Natural killer cell (primary cell): Measurements from ENCODE around the gene NECAB2. TPM values are rescaled to one million over a fixed set of nuclear protein-coding genes. Genes with fewer than 3 reads are reported as not detected.

ENCODE experiments used
- ATAC-seq, 3 donors: fragments of 150-1000 bp in 2 of 3; fragments of 200-7000 bp in 1 of 3; cut with Tn5 transposase; 1 replicate in 1 of 3; 2 replicates in 2 of 3; pipeline ENCODE4 v1.10.0; 2021; ENCODE audit warnings: mild to moderate bottlenecking in 2 of 3, moderate library complexity in 2 of 3
- DNase-seq, 2 donors: peaks; one replicate each; pipeline versions ENCODE4 v3.0.0 to v3.0.0-alpha.2; 2013 to 2021; ENCODE audit warnings: mixed read lengths in 1 of 2
- H3K27ac ChIP-seq: one replicate; pipeline ENCODE4 v1.5.1; 2013; ENCODE audit warnings: mild to moderate bottlenecking, low read length
- H3K27me3 ChIP-seq: one replicate; pipeline ENCODE4 v1.6.1; 2013; ENCODE audit warnings: low read length; ENCODE audit not compliant: control insufficient read depth, insufficient read depth
- H3K36me3 ChIP-seq: one replicate; pipeline ENCODE4 v1.6.1; 2013; ENCODE audit warnings: low read length; ENCODE audit not compliant: control insufficient read depth, insufficient read depth
- H3K4me1 ChIP-seq: one replicate; pipeline ENCODE4 v1.6.1; 2013; ENCODE audit warnings: low read length; ENCODE audit not compliant: control insufficient read depth, insufficient read depth
- H3K4me3 ChIP-seq: one replicate; pipeline ENCODE4 v1.5.1; 2013; ENCODE audit warnings: low read length
- H3K9me3 ChIP-seq: one replicate; pipeline ENCODE4 v1.6.1; 2013; ENCODE audit warnings: low read length; ENCODE audit not compliant: control insufficient read depth, insufficient read depth
- H3K27ac Mint-ChIP-seq, 2 donors: one replicate each; pipeline ENCODE4 v1.8.0; 2022; ENCODE audit warnings: mild to moderate bottlenecking in 2 of 2, mixed read lengths in 2 of 2, moderate library complexity in 1 of 2
- H3K27me3 Mint-ChIP-seq, 2 donors: one replicate each; pipeline ENCODE4 v1.8.0; 2022; ENCODE audit warnings: low read depth in 2 of 2, mixed read lengths in 2 of 2
- H3K36me3 Mint-ChIP-seq: one replicate; pipeline ENCODE4 v1.8.0; 2022; ENCODE audit warnings: mixed read lengths
- H3K4me1 Mint-ChIP-seq, 2 donors: one replicate each; pipeline ENCODE4 v1.8.0; 2022; ENCODE audit warnings: mixed read lengths in 2 of 2
- H3K4me3 Mint-ChIP-seq: one replicate; pipeline ENCODE4 v1.8.0; 2022; ENCODE audit warnings: mild to moderate bottlenecking, moderate library complexity, mixed read lengths
- H3K9me3 Mint-ChIP-seq, 2 donors: one replicate each; pipeline ENCODE4 v1.8.0; 2022; ENCODE audit warnings: mixed read lengths in 2 of 2
- WGBS: methylation state at CpG from one replicate; pipeline ENCODE4 v1.1.7; 2013; ENCODE audit warnings: missing lambda C conversion rate; ENCODE audit not compliant: insufficient coverage; 5-methylcytosine and 5-hydroxymethylcytosine counted together
- intact Hi-C: fragments of 100-400 bp; cut with micrococcal nuclease; formaldehyde crosslinking; loops from one replicate; pipeline ENCODE4 v1.14.2; 2022
- total RNA-seq, 4 donors: library from RNA; stranded (reverse); fragments of 120-200 nt in 1 of 4; gene quantifications; one replicate each; pipeline versions ENCODE4 v1.2.3 to v1.2.4, GENCODE V29; 2013 to 2022
- TF ChIP-seq, protein P1 (sequence below): fragments of 200-600 bp; IDR thresholded peaks from one replicate; pipeline ENCODE4 v1.8.0; 2022; ENCODE audit warnings: antibody characterized with exemption

The NECAB2 gene
- total RNA-seq, 3 donors from 2014 or later (not counting 1 experiment from before 2014, with no cell fraction given), result 0.75 TPM; not detected in 2

DNA sequence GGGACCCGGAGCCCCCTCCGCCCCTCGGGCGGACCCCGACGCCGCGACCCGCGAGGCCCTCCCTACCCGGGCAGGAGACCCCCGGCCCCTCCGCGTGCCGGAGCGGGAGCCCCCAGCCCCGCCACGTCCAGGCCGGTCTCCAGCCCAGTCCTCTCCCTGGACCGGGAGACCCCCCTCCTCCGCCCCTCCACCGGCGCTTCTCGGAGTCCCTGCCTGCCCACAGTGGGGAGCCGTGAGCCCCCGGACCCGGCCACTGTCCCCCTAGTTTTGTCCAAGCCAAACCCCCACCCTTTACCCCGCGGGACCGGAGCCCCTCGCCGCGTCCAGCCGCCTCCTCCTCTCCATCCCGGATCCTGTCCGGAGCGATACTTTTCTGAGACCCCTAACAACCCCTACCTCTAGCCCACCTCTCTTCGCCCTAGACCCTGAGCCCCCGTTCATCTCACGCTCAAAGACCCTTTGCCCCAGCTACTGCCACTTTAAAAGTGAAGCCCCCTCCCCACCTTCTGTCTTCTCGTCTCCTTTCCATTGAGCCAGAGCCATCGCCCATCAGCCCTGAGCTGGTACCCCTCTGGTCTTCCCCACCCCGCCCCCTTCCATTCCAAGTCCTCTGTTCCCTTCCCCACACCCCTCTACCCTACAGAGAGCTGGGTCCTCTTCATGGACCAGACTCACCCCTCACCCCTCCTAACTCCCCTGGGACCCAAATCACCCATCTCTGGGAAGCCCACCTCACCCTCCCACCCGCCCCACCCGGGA, 1.0 kb downstream of the NECAB2 start:
- intact Hi-C loops, result no loop called here
- 10% methylated on average over 44 of the region's 45 CpGs for WGBS
- peak overlapping the region; percentile 28 for H3K4me3 Mint-ChIP-seq

DNA sequence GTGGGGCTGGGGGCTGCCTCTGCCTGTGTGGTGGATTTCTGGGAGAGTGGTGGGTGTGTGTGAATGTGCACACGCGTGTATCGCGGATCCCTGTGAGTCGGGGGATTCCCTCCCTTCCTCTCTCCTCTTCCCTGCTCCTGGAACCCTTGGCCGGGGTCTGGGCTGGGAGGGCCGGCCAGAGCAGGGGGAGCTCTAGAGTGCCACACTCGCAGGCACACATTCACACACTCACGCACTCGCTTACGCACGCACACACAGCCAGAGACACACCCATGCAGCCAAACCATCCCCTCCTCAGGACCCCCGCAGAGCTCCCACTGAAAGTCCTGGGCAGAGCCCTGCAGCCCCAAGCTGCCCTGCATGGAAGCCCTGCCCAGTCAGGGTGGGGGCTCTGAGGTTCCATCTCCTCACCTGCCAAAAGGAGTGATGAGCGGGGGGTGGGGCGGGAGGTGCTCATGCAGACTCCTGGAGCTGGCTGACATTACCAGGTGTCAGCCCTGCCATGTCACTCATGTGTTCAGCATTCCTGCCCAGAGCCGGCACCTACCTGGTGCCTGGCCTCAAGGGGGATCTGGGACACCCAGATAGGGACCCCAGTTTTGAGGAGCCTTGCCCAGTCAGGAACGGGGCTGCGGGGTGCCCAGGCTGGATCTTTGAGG, 1.9 kb downstream of the NECAB2 start:
- no peaks in the 10 kb centered on the region for H3K9me3 Mint-ChIP-seq
- TF ChIP-seq, protein P1, sequence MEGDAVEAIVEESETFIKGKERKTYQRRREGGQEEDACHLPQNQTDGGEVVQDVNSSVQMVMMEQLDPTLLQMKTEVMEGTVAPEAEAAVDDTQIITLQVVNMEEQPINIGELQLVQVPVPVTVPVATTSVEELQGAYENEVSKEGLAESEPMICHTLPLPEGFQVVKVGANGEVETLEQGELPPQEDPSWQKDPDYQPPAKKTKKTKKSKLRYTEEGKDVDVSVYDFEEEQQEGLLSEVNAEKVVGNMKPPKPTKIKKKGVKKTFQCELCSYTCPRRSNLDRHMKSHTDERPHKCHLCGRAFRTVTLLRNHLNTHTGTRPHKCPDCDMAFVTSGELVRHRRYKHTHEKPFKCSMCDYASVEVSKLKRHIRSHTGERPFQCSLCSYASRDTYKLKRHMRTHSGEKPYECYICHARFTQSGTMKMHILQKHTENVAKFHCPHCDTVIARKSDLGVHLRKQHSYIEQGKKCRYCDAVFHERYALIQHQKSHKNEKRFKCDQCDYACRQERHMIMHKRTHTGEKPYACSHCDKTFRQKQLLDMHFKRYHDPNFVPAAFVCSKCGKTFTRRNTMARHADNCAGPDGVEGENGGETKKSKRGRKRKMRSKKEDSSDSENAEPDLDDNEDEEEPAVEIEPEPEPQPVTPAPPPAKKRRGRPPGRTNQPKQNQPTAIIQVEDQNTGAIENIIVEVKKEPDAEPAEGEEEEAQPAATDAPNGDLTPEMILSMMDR, result no peak
- H3K4me1 Mint-ChIP-seq, result peaks cover 0 to 5% of the 10 kb centered on the region in 2 donors
- H3K4me3 Mint-ChIP-seq, result peak overlapping the region; percentile 71
- no peak overlapping the region for H3K27ac ChIP-seq
- H3K4me3 ChIP-seq, result no peak overlapping the region
- H3K27ac Mint-ChIP-seq, result no peak overlapping the region
- no peaks in the 10 kb centered on the region for H3K36me3 ChIP-seq
- 47% methylated on average over 18 of the region's 18 CpGs for WGBS
- intact Hi-C loops, result no loop called here
- DNase-seq, result no peak
- ATAC-seq, result no peak
- peaks cover 0 to 14% of the 10 kb centered on the region in 2 donors for H3K27me3 Mint-ChIP-seq
- peaks cover 8% of the 10 kb centered on the region for H3K27me3 ChIP-seq
- no peaks in the 10 kb centered on the region for H3K36me3 Mint-ChIP-seq
- no peaks in the 10 kb centered on the region for H3K9me3 ChIP-seq
- H3K4me1 ChIP-seq, result no peaks in the 10 kb centered on the region

More for the DNA sequence above, 1.0 kb downstream of the NECAB2 start:
- no peak overlapping the region for H3K27ac ChIP-seq
- no peaks in the 10 kb centered on the region for H3K9me3 ChIP-seq
- no peaks in the 10 kb centered on the region for H3K36me3 ChIP-seq
- H3K9me3 Mint-ChIP-seq, result no peaks in the 10 kb centered on the region
- H3K4me3 ChIP-seq, result no peak overlapping the region
- peaks cover 8% of the 10 kb centered on the region for H3K27me3 ChIP-seq
- H3K27ac Mint-ChIP-seq, result no peak overlapping the region
- H3K4me1 Mint-ChIP-seq, result peaks cover 0 to 5% of the 10 kb centered on the region in 2 donors
- DNase-seq, result no peak
- H3K4me1 ChIP-seq, result no peaks in the 10 kb centered on the region
- TF ChIP-seq, protein P1, result no peak
- ATAC-seq, result no peak
- H3K27me3 Mint-ChIP-seq, result peaks cover 0 to 14% of the 10 kb centered on the region in 2 donors
- H3K36me3 Mint-ChIP-seq, result no peaks in the 10 kb centered on the region

DNA sequence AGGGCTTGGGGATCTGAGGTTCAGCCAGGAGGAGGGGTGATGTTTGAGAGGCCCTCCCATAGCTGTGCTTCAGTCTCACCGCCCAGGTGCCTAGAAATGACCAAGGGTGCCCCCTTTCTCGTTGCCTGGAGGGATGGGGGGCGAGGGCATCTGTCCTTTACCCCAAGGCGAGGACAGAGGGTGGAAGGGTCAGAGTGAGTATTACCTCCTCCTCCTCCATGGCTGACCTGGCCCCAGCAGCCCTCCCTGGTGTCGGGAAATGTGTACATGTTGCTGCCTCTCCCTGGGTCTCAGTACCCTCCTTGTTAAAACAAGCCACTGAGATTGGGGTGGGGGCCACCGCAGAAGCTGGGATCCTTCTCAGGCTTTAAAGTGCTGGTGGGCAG, 2.4 kb downstream of the NECAB2 start:
- Histone ChIP-seq H3K9me3 (no peaks in the 10 kb centered on the region), H3K27ac (no peak overlapping the region), H3K27me3 (peaks cover 8% of the 10 kb centered on the region), H3K4me1 (no peaks in the 10 kb centered on the region), H3K4me3 (no peak overlapping the region), H3K36me3 (no peaks in the 10 kb centered on the region)
- no peak overlapping the region for H3K27ac Mint-ChIP-seq
- ATAC-seq (no peak), DNase-seq (no peak)
- H3K4me3 Mint-ChIP-seq, result no peak overlapping the region
- H3K9me3 Mint-ChIP-seq, result no peaks in the 10 kb centered on the region
- 81% methylated on average over 6 of the region's 6 CpGs for WGBS
- peaks cover 0 to 14% of the 10 kb centered on the region in 2 donors for H3K27me3 Mint-ChIP-seq
- intact Hi-C loops, result no loop called here
- peaks cover 0 to 5% of the 10 kb centered on the region in 2 donors for H3K4me1 Mint-ChIP-seq
- TF ChIP-seq, protein P1, result no peak
- H3K36me3 Mint-ChIP-seq, result no peaks in the 10 kb centered on the region
